NCI-H1930 (cell line): ENCODE measurements around the gene RSAD2.

ENCODE experiments used
- DNase-seq, 2 experiments: peaks; one replicate each; lab custom pipeline; 2025; lab: John Stamatoyannopoulos, UW

Gene RSAD2

DNA sequence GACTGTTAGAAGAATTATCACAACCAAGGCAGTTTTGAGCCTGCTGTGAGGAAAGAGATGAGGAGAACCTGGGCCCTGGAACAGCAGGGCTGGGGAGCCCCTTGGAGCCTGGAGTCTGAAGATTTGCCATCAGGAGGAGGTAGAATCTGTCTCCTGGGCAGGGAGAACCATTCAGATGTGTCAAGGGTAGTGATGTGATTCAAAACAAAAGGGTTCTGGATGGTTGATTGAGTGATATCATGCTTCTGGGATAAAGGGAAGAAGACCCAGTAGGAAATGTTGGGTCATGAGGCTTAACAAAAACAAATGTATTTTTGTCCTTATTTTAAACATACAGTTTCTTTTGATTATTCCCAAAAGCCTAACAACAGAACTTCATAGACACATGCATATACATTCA, 68.2 kb downstream of the RSAD2 start:
- DNase-seq = no peak

- no peak for DNase-seq
Measured at GRCh38 chr2:6946722-6947121, 69.1 kb downstream of the RSAD2 start.
